Measurements from ENCODE around the gene STAMBPL1. TPM values are rescaled to one million over a fixed set of nuclear protein-coding genes. Genes with fewer than 3 reads are reported as not detected.

Gene STAMBPL1
- total RNA-seq, 2 donors from 2014 or later = 20.7 to 32.3 TPM

DNA sequence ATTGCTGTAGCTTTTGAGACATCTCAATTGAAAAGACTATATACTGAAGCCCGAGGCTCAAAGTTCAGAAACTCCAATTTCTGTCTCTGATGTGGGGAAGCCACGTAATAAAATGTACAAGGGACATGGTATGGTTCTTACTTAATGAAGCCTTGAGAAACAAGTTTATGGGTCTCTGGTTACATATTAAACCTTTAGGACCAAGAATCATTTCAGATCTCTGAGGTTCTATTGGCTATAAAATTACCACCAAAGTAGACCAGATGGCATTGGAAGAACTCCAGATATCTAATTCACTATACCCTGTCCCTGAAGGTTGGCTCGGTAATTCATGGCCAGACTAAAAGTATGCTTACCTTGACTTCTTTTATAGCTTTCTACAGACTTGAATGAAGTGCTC, 23.7 kb downstream of the STAMBPL1 start:
- H3K4me1 Mint-ChIP-seq = peaks cover 26% of the 10 kb centered on the region

GRCh38 chr10:88906921-88907320, 26.9 kb downstream of the STAMBPL1 start:
- no peak for ATAC-seq
- Mint-ChIP-seq H3K27ac (peak overlapping the region; percentile 54), H3K4me3 (no peak overlapping the region), H3K36me3 (ENCODE audit: low read depth) (peaks cover 11% of the 10 kb centered on the region), H3K4me1 (peaks cover 9% of the 10 kb centered on the region), H3K27me3 (no peaks in the 10 kb centered on the region)
- no peak for DNase-seq
- no peaks in the 10 kb centered on the region for H3K9me3 ChIP-seq (ENCODE audit: control insufficient read depth, low read length, poor library complexity, severe bottlenecking)

More for the DNA sequence above, 23.7 kb downstream of the STAMBPL1 start:
- ATAC-seq (no peak), DNase-seq (no peak)
- Mint-ChIP-seq H3K27ac (no peak overlapping the region), H3K36me3 (ENCODE audit: low read depth) (peaks cover 8% of the 10 kb centered on the region), H3K4me3 (no peak overlapping the region), H3K27me3 (no peaks in the 10 kb centered on the region)
- no peaks in the 10 kb centered on the region for H3K9me3 ChIP-seq (ENCODE audit: control insufficient read depth, low read length, poor library complexity, severe bottlenecking)

GRCh38 chr10:88908194-88908593, 28.1 kb downstream of the STAMBPL1 start:
- no peak overlapping the region for H3K4me3 Mint-ChIP-seq
- DNase-seq = no peak
- H3K27me3 Mint-ChIP-seq = no peaks in the 10 kb centered on the region
- H3K4me1 Mint-ChIP-seq = peaks cover 9% of the 10 kb centered on the region
- peak overlapping the region; percentile 54 for H3K27ac Mint-ChIP-seq
- peak; percentile 84 for ATAC-seq
- H3K36me3 Mint-ChIP-seq (ENCODE audit: low read depth) = peaks cover 11% of the 10 kb centered on the region
- no peaks in the 10 kb centered on the region for H3K9me3 ChIP-seq (ENCODE audit: control insufficient read depth, low read length, poor library complexity, severe bottlenecking)

GRCh38 chr10:88911116-88911515, 31.1 kb downstream of the STAMBPL1 start:
- Mint-ChIP-seq H3K27me3 (no peaks in the 10 kb centered on the region), H3K4me1 (peaks cover 12% of the 10 kb centered on the region), H3K27ac (peak overlapping the region; percentile 29), H3K4me3 (no peak overlapping the region), H3K36me3 (ENCODE audit: low read depth) (peaks cover 9% of the 10 kb centered on the region)
- ATAC-seq (no peak), DNase-seq (no peak)
- no peaks in the 10 kb centered on the region for H3K9me3 ChIP-seq (ENCODE audit: control insufficient read depth, low read length, poor library complexity, severe bottlenecking)

DNA sequence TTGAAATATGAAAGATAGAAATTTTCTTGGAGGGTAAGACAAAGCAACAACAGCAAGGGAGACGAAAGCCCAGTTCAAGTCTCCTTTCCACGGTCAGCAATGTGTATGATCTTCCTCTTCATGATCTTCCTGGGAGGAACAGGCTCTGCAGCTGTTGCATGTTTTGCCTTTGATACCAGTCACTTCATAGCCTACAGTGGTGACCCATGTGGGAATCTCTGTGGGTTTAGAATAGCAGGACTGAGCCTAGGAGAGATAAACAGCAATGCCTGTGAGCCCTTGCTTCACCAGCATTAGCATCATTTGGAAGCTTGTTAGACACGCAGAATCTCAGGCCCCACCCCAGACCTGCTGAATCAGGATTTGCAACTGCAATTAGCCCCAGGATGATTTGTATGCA, 31.8 kb downstream of the STAMBPL1 start:
- H3K9me3 ChIP-seq (ENCODE audit: control insufficient read depth, low read length, poor library complexity, severe bottlenecking) = no peaks in the 10 kb centered on the region
- ATAC-seq (no peak), DNase-seq (no peak)
- H3K4me1 Mint-ChIP-seq = peaks cover 11% of the 10 kb centered on the region
- peak overlapping the region; percentile 29 for H3K27ac Mint-ChIP-seq
- no peak overlapping the region for H3K4me3 Mint-ChIP-seq
- no peaks in the 10 kb centered on the region for H3K27me3 Mint-ChIP-seq
- H3K36me3 Mint-ChIP-seq (ENCODE audit: low read depth) = peaks cover 7% of the 10 kb centered on the region

DNA sequence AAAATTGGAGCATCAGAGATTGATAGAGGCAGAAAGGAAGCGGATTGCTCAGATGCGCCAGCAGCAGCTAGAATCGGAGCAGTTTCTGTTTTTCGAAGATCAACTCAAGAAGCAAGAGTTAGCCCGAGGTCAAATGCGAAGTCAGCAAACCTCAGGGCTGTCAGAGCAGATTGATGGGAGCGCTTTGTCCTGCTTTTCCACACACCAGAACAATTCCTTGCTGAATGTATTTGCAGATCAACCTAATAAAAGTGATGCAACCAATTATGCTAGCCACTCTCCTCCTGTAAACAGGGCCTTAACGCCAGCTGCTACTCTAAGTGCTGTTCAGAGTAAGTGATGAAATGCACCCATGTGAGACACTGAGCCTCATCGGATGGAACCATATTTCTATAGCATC, 33.1 kb downstream of the STAMBPL1 start:
- H3K27ac Mint-ChIP-seq = no peak overlapping the region
- peaks cover 8% of the 10 kb centered on the region for H3K4me1 Mint-ChIP-seq

GRCh38 chr10:88913788-88914187, 33.7 kb downstream of the STAMBPL1 start:
- no peak for DNase-seq
- H3K4me3 Mint-ChIP-seq = no peak overlapping the region
- H3K36me3 Mint-ChIP-seq (ENCODE audit: low read depth) = peaks cover 6% of the 10 kb centered on the region
- ATAC-seq = no peak
- H3K27ac Mint-ChIP-seq = no peak overlapping the region
- no peaks in the 10 kb centered on the region for H3K9me3 ChIP-seq (ENCODE audit: control insufficient read depth, low read length, poor library complexity, severe bottlenecking)
- H3K4me1 Mint-ChIP-seq = peaks cover 4% of the 10 kb centered on the region
- no peaks in the 10 kb centered on the region for H3K27me3 Mint-ChIP-seq

More for the DNA sequence above, 33.1 kb downstream of the STAMBPL1 start:
- no peaks in the 10 kb centered on the region for H3K27me3 Mint-ChIP-seq
- ATAC-seq (no peak), DNase-seq (no peak)
- no peak overlapping the region for H3K4me3 Mint-ChIP-seq
- H3K9me3 ChIP-seq (ENCODE audit: control insufficient read depth, low read length, poor library complexity, severe bottlenecking) = no peaks in the 10 kb centered on the region
- peaks cover 6% of the 10 kb centered on the region for H3K36me3 Mint-ChIP-seq (ENCODE audit: low read depth)

DNA sequence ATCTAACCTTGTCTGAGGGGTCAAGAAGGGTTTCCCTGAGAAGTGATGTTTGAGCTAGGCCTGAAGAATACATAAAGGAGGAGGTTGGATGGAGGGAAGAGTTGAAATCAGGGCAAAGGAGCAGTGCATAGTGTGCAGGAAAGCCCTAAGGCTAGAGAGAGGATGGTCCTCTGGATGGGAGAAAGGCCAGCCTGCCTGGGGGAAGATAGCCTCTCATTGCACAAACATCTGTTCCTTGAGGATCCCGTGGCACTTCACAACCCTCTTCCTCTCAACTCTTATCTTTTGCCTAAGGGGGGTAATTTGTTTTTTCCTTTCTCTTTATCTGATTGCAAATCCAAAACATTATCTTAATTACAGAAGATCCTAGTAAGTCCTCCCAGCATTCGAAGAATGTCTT, 35.7 kb downstream of the STAMBPL1 start:
- DNase-seq = no peak
- Mint-ChIP-seq H3K4me3 (no peak overlapping the region), H3K36me3 (ENCODE audit: low read depth) (peaks cover 6% of the 10 kb centered on the region), H3K27me3 (no peaks in the 10 kb centered on the region), H3K27ac (no peak overlapping the region), H3K4me1 (peaks cover 4% of the 10 kb centered on the region)
- H3K9me3 ChIP-seq (ENCODE audit: control insufficient read depth, low read length, poor library complexity, severe bottlenecking) = no peaks in the 10 kb centered on the region
- ATAC-seq = no peak

DNA sequence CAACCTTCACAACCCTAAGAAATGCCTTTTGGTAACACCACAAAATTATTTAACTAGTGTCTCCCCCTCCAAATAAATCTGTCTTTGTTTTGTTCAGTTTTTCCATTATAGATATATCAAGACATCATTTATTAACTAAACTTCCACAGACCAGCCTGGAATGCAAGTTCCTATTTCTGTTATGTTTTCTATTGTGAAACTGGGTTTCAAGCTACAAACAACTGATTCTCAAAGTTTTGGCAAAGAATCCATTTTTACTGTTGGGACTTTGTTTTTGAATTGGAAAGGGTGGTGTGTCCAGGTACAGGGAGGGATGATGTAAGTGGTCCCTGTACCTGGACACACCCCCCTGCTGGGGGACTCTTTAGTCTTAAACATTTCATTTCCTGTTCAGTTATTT, 36.2 kb downstream of the STAMBPL1 start:
- Mint-ChIP-seq H3K4me3 (no peak overlapping the region), H3K27me3 (no peaks in the 10 kb centered on the region), H3K27ac (no peak overlapping the region), H3K4me1 (peaks cover 4% of the 10 kb centered on the region), H3K36me3 (ENCODE audit: low read depth) (peaks cover 4% of the 10 kb centered on the region)
- DNase-seq (no peak), ATAC-seq (no peak)
- no peaks in the 10 kb centered on the region for H3K9me3 ChIP-seq (ENCODE audit: control insufficient read depth, low read length, poor library complexity, severe bottlenecking)

- Mint-ChIP-seq H3K4me1 (peaks cover 4% of the 10 kb centered on the region), H3K4me3 (no peak overlapping the region), H3K27me3 (no peaks in the 10 kb centered on the region), H3K27ac (no peak overlapping the region), H3K36me3 (ENCODE audit: low read depth) (no peaks in the 10 kb centered on the region)
- no peaks in the 10 kb centered on the region for H3K9me3 ChIP-seq (ENCODE audit: control insufficient read depth, low read length, poor library complexity, severe bottlenecking)
- ATAC-seq (no peak), DNase-seq (no peak)
These were observed 36.9 kb downstream of the STAMBPL1 start for GRCh38 chr10:88916986-88917385.

DNA sequence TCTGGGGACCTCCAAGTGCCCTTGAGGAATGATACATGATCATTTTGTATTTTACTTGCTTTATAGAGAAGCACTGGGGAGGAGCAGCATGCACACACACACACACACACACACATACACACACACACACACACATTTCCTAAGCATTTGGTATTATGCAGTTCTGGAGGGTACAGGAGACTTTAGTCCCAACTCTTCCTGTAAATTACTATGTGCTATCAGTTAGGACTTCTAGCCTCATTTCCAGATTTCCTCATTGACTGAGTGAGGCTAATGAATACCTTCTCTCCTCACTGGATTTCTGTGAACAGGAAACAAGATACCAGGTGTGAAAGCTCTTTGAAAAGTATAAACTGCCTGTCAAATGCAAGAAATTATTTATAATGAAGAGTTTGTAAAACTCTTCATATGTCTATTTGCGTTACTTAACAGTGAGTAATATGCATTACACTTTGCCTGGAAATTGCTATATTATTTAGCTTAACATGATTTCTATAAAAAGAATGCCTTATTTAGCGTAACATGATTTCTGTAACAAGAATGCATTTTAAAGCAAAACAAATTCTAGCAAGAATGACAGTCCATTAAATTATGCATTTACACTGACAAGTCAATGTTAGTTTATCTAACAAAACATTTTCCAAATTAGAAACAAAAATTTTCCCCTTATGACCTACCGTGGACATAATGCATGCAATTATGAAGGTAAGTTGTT, 38.3 kb downstream of the STAMBPL1 start:
- H3K27me3 Mint-ChIP-seq = no peaks in the 10 kb centered on the region
- DNase-seq = no peak
- H3K4me1 Mint-ChIP-seq = peaks cover 4% of the 10 kb centered on the region
- H3K4me3 Mint-ChIP-seq = no peak overlapping the region
- no peaks in the 10 kb centered on the region for H3K36me3 Mint-ChIP-seq (ENCODE audit: low read depth)
- H3K9me3 ChIP-seq (ENCODE audit: control insufficient read depth, low read length, poor library complexity, severe bottlenecking) = no peaks in the 10 kb centered on the region
- no peak overlapping the region for H3K27ac Mint-ChIP-seq
- no peak for ATAC-seq

DNA sequence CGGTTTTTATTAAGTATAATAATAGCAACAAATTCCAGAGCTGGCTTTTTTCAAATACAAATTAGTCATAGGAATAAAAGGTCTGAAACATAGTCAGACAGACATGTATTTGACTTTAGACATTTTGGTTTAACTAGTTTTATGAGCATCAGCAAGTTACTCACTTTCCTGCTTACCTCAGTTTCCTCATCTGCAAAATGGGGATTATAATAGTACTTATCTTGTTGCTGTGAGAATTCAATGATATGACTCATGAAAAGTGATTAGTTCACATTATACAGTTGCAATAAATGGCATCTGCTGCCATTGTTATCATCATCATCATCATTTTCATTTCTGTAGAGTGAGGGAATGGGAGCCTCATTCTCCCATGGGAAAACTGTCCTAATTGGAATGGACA, 39.0 kb downstream of the STAMBPL1 start:
- no peaks in the 10 kb centered on the region for H3K9me3 ChIP-seq (ENCODE audit: control insufficient read depth, low read length, poor library complexity, severe bottlenecking)
- Mint-ChIP-seq H3K27ac (no peak overlapping the region), H3K4me1 (peaks cover 4% of the 10 kb centered on the region), H3K36me3 (ENCODE audit: low read depth) (no peaks in the 10 kb centered on the region), H3K4me3 (no peak overlapping the region), H3K27me3 (no peaks in the 10 kb centered on the region)
- ATAC-seq = no peak
- DNase-seq = no peak

DNA sequence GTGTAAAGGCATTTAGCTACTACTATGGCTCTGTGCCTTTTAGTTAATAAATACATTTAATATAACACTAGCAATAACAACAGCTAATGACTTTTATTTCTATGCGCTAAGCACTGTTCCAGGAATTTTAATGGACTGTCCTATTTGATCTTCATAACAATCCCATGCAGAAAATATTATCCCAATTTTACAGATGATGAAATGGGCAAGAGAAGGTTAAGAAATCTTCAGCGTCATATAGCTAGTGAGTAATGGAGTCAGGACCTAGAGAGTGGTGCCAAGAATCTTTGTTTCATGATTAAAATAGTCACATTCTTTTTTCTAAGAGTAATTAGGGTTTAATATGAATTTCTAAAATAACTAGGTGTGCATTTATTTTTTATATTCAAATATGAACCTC, 40.2 kb downstream of the STAMBPL1 start:
- H3K4me1 Mint-ChIP-seq = peaks cover 7% of the 10 kb centered on the region
- peaks cover 5% of the 10 kb centered on the region for H3K36me3 Mint-ChIP-seq (ENCODE audit: low read depth)
- ATAC-seq = no peak
- H3K4me3 Mint-ChIP-seq = no peak overlapping the region
- no peaks in the 10 kb centered on the region for H3K27me3 Mint-ChIP-seq
- H3K9me3 ChIP-seq (ENCODE audit: control insufficient read depth, low read length, poor library complexity, severe bottlenecking) = no peaks in the 10 kb centered on the region
- DNase-seq = no peak
- no peak overlapping the region for H3K27ac Mint-ChIP-seq

DNA sequence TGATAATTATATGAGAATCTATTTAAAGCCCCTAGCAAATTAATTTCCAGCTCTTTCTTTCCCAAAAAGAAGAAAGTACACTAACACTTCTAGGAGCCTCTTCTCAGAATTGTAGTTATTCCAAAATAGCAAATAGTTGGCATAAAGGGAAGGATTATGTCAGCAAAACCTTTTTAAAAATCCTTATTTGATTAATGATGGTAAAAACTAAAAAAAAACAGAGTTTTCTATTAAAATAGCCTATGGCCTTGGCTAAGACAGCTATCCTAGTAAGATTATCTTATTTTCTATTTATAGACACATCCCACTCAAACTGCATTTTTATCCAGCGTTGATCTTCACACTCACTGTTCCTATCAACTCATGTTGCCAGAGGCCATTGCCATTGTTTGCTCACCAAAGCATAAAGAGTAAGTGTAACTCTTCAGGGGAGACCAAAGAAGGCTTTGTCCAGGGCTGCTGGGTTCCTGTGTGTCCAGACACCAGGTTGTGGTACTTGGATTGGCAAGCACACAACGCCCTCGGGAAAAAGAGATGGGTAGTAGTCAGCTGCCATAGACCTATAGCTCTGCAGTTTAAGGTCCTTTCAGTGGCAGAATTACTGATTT, 41.0 kb downstream of the STAMBPL1 start:
- H3K4me1 Mint-ChIP-seq = peaks cover 3% of the 10 kb centered on the region
- ATAC-seq (no peak), DNase-seq (no peak)
- H3K27me3 Mint-ChIP-seq = no peaks in the 10 kb centered on the region
- no peak overlapping the region for H3K4me3 Mint-ChIP-seq
- H3K27ac Mint-ChIP-seq = peak overlapping the region; percentile 24
- H3K36me3 Mint-ChIP-seq (ENCODE audit: low read depth) = peaks cover 5% of the 10 kb centered on the region
- no peaks in the 10 kb centered on the region for H3K9me3 ChIP-seq (ENCODE audit: control insufficient read depth, low read length, poor library complexity, severe bottlenecking)
